Liver (tissue), 9 donors: ENCODE data around the gene PIGQ. TPM values are rescaled to one million over a fixed set of nuclear protein-coding genes. Genes with fewer than 3 reads are reported as not detected.

Experiments used
- DNase-seq: peaks from one replicate; pipeline ENCODE4 v3.0.0-alpha.2; 2017; ENCODE audit warnings: low spot score
- H3K27ac ChIP-seq, 2 donors: one replicate each; pipeline ENCODE4 v1.7.0; 2013; ENCODE audit warnings: inconsistent platforms in 2 of 2, low read length in 2 of 2, control low read depth in 1 of 2, low read depth in 1 of 2, mild to moderate bottlenecking in 1 of 2
- H3K27me3 ChIP-seq, 4 donors: one replicate each; pipeline versions ENCODE4 v1.6.1 to v1.7.0; 2013; ENCODE audit warnings: low read length in 3 of 4, inconsistent platforms in 1 of 4, mild to moderate bottlenecking in 1 of 4, moderate library complexity in 1 of 4; ENCODE audit not compliant: control insufficient read depth in 4 of 4, insufficient read depth in 4 of 4
- H3K36me3 ChIP-seq, 4 donors: one replicate each; pipeline versions ENCODE4 v1.6.1 to v1.7.0; 2013; ENCODE audit warnings: low read length in 3 of 4, mild to moderate bottlenecking in 3 of 4, low read depth in 1 of 4, moderate library complexity in 1 of 4; ENCODE audit not compliant: control insufficient read depth in 4 of 4, insufficient read depth in 3 of 4
- H3K4me1 ChIP-seq, 4 donors: one replicate each; pipeline versions ENCODE4 v1.6.1 to v1.7.0; 2013; ENCODE audit warnings: low read length in 3 of 4, mild to moderate bottlenecking in 3 of 4, moderate library complexity in 1 of 4; ENCODE audit not compliant: control insufficient read depth in 4 of 4, insufficient read depth in 4 of 4
- H3K4me3 ChIP-seq, 3 donors: one replicate each; pipeline versions ENCODE4 v1.6.1 to v1.7.0; 2013; ENCODE audit warnings: low read length in 3 of 3, control low read depth in 1 of 3, low read depth in 1 of 3, mild to moderate bottlenecking in 1 of 3
- H3K9ac ChIP-seq, 2 donors: one replicate each; pipeline ENCODE4 v1.7.0; 2013; ENCODE audit warnings: low read length in 2 of 2, mild to moderate bottlenecking in 2 of 2, moderate library complexity in 2 of 2, control low read depth in 1 of 2, low read depth in 1 of 2
- H3K9me3 ChIP-seq, 4 donors: one replicate each; pipeline versions ENCODE4 v1.6.1 to v1.7.0; 2013; ENCODE audit warnings: low read length in 3 of 4; ENCODE audit not compliant: control insufficient read depth in 4 of 4
- EGR1 ChIP-seq, 2 donors: IDR thresholded peaks; 2 replicates each; pipeline ENCODE4 v1.6.1; 2016 to 2018; ENCODE audit warnings: antibody characterized with exemption in 2 of 2, low read depth in 2 of 2
- FOXA1 ChIP-seq: IDR thresholded peaks from 2 replicates; pipeline ENCODE4 v1.6.1; 2016; ENCODE audit warnings: antibody characterized with exemption
- HNF4A ChIP-seq, 2 donors: conservative IDR thresholded peaks; 2 replicates each; pipeline ENCODE4 v1.6.1; 2016; ENCODE audit warnings: antibody characterized with exemption in 2 of 2, mild to moderate bottlenecking in 2 of 2
- NR2F2 ChIP-seq: IDR thresholded peaks from 2 replicates; pipeline ENCODE4 v1.6.1; 2016; ENCODE audit warnings: antibody characterized with exemption
- RAD21 ChIP-seq, 2 donors: IDR thresholded peaks; 2 replicates each; pipeline ENCODE4 v1.6.1; 2016; ENCODE audit warnings: antibody characterized with exemption in 2 of 2, mild to moderate bottlenecking in 2 of 2
- RXRA ChIP-seq, 2 donors: IDR thresholded peaks; 2 replicates each; pipeline ENCODE4 v1.6.1; 2017 to 2018; ENCODE audit warnings: antibody characterized with exemption in 2 of 2, mild to moderate bottlenecking in 1 of 2
- SP1 ChIP-seq: IDR thresholded peaks from 2 replicates; pipeline ENCODE4 v1.6.1; 2018; ENCODE audit warnings: antibody characterized with exemption, mild to moderate bottlenecking
- YY1 ChIP-seq: IDR thresholded peaks from 2 replicates; pipeline ENCODE4 v1.6.1; 2016; ENCODE audit warnings: antibody characterized with exemption, mild to moderate bottlenecking
- WGBS: extraction: QIAGEN DNeasy Blood & Tissue Kit; methylation state at CpG from one replicate; pipeline ENCODE4 v1.1.7; 2013; 5-methylcytosine and 5-hydroxymethylcytosine counted together
- polyA plus RNA-seq, 2 donors: library from polyadenylated mRNA; stranded (reverse) in 1 of 2; unstranded in 1 of 2; fragments of 200-250 nt in 1 of 2; fragments of >200 nt in 1 of 2; fragmentation: Nextera tagmentation in 1 of 2; extraction: Ambion mirVana in 1 of 2; gene quantifications; one replicate each; pipeline versions ENCODE4 v1.2.1 to v1.2.3, GENCODE V29; 2013 to 2015
- total RNA-seq, 2 donors: library from RNA; depleted of rRNA; stranded (reverse); fragments of >200 nt; gene quantifications; one replicate each; pipeline ENCODE4 v1.2.3, GENCODE V29; 2014
- TF ChIP-seq, protein P1 (sequence below): IDR thresholded peaks from 2 replicates; pipeline ENCODE4 v1.6.1; 2016; ENCODE audit warnings: antibody characterized with exemption
- TF ChIP-seq, protein P2 (sequence below): IDR thresholded peaks from 2 replicates; pipeline ENCODE4 v1.6.1; 2016; ENCODE audit warnings: antibody characterized with exemption
- TF ChIP-seq, protein P3 (sequence below): IDR thresholded peaks from 2 replicates; pipeline ENCODE4 v1.6.1; 2016; ENCODE audit warnings: antibody characterized with exemption, mild to moderate bottlenecking
- TF ChIP-seq, protein P4 (sequence below): fragments of 150-350 bp; IDR thresholded peaks from 2 replicates; pipeline ENCODE4 v1.5.1; 2017; ENCODE audit warnings: improper control_type of control experiment, low read depth, low read length; ENCODE audit not compliant: missing input control
- donor health status: healthy.
- donor health status: healthy.
- donor health status: healthy.
- donor health status: healthy.
- donor health status: healthy.

PIGQ gene
- total and polyA plus RNA-seq, 4 donors = 16.8 to 144 (median 20.6) TPM

DNA sequence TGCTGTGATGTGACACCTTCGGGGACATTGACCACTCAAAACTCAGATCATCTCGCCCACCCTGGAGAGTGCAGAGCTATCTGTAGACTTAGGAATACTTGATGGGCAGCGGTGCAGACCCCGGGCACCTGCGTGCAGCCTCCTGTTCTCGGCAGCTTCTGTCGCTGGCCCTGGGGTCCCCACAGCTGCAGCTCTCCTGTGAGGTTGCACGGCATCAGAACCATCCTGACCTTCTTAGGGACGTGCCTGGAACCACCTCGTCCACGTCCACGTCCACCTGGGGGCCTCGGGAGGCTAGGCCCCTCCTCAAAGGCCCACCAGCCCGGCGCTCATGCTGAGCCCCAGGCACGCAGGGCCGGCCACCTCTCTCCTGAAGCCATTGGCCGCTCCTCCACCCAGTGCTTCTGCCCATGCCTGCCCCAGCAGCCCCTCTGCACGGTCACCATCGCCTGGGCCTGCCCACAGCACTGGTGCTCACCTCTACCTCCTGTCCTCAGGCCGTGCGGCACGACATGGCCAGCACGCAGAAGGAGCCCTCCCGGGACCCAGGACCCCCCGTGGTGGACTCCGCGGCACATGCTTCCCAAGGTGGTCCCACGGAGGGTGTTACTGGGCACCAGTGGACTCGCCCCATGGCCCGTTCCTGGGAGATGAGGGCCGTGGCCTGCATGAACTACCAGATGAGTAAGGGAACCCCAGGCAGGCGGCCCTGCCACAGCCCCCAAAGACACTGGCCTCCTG, 58.7 kb downstream of the PIGQ start (continued):
- TF ChIP-seq, protein P1, sequence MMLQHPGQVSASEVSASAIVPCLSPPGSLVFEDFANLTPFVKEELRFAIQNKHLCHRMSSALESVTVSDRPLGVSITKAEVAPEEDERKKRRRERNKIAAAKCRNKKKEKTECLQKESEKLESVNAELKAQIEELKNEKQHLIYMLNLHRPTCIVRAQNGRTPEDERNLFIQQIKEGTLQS = no peak
- no peak for TF ChIP-seq NR2F2

DNA sequence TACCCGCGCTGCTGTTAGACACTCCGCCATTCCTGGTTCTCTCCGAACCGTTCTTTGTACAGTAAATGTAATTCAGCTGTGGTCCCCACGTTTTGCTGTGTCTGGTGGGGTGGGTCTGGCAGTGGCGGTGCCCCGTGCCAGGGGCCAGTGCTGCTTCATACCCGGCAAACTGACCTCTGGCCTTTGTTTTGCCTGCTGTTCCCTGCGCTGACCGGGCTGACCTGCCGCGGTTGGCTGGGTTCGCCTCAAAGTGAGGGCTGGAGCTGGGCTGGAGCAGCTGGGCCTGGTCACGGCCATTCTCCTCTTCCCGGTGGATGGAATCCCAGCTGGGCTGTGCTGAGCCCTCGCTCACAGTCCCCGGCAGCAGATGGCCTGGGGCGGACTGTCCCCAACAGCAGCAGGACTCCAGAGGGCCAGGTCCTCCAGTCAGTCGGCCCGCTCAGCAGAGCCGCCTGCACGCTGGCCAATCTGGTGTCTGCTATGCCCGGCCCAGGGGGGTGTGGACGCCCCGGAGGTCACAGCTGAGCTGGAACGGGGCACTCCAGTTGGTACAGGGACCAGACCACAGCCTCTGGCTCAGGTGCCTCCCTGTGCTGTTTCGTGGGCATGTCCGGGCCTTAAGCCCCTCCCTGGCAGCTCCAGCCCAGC, 59.5 kb downstream of the PIGQ start:
- Histone ChIP-seq H3K27me3 (no peaks in the 10 kb centered on the region), H3K4me3 (no peak overlapping the region), H3K36me3 (peaks cover 0 to 12% (median 6%) of the 10 kb centered on the region in 4 donors), H3K4me1 (peaks cover 29 to 47% (median 42%) of the 10 kb centered on the region in 4 donors), H3K9ac (no peak overlapping the region), H3K9me3 (no peaks in the 10 kb centered on the region), H3K27ac (peak overlapping the region; percentile 38 to 59)
- TF ChIP-seq FOXA1 (no peak), RAD21 (IDR thresholded peaks at IDR 0.05) (peak in 1 of 2 donors; percentile 9), NR2F2 (peak; percentile 73), HNF4A (conservative IDR thresholded peaks at IDR 0.05) (peak; percentile 67 to 78), EGR1 (IDR thresholded peaks at IDR 0.05; ENCODE audit: low read depth in 2 of 2) (no peak), RXRA (IDR thresholded peaks at IDR 0.05) (peak; percentile 82 to 84), SP1 (peak; percentile 73), YY1 (peak; percentile 58)
- TF ChIP-seq, protein P1 = no peak
- TF ChIP-seq, protein P2, sequence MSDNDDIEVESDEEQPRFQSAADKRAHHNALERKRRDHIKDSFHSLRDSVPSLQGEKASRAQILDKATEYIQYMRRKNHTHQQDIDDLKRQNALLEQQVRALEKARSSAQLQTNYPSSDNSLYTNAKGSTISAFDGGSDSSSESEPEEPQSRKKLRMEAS = no peak
- TF ChIP-seq, protein P3, sequence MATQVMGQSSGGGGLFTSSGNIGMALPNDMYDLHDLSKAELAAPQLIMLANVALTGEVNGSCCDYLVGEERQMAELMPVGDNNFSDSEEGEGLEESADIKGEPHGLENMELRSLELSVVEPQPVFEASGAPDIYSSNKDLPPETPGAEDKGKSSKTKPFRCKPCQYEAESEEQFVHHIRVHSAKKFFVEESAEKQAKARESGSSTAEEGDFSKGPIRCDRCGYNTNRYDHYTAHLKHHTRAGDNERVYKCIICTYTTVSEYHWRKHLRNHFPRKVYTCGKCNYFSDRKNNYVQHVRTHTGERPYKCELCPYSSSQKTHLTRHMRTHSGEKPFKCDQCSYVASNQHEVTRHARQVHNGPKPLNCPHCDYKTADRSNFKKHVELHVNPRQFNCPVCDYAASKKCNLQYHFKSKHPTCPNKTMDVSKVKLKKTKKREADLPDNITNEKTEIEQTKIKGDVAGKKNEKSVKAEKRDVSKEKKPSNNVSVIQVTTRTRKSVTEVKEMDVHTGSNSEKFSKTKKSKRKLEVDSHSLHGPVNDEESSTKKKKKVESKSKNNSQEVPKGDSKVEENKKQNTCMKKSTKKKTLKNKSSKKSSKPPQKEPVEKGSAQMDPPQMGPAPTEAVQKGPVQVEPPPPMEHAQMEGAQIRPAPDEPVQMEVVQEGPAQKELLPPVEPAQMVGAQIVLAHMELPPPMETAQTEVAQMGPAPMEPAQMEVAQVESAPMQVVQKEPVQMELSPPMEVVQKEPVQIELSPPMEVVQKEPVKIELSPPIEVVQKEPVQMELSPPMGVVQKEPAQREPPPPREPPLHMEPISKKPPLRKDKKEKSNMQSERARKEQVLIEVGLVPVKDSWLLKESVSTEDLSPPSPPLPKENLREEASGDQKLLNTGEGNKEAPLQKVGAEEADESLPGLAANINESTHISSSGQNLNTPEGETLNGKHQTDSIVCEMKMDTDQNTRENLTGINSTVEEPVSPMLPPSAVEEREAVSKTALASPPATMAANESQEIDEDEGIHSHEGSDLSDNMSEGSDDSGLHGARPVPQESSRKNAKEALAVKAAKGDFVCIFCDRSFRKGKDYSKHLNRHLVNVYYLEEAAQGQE = no peak
- TF ChIP-seq, protein P4, sequence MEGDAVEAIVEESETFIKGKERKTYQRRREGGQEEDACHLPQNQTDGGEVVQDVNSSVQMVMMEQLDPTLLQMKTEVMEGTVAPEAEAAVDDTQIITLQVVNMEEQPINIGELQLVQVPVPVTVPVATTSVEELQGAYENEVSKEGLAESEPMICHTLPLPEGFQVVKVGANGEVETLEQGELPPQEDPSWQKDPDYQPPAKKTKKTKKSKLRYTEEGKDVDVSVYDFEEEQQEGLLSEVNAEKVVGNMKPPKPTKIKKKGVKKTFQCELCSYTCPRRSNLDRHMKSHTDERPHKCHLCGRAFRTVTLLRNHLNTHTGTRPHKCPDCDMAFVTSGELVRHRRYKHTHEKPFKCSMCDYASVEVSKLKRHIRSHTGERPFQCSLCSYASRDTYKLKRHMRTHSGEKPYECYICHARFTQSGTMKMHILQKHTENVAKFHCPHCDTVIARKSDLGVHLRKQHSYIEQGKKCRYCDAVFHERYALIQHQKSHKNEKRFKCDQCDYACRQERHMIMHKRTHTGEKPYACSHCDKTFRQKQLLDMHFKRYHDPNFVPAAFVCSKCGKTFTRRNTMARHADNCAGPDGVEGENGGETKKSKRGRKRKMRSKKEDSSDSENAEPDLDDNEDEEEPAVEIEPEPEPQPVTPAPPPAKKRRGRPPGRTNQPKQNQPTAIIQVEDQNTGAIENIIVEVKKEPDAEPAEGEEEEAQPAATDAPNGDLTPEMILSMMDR = no peak
- WGBS = 33% methylated on average over 29 of the region's 29 CpGs
- DNase-seq = no peak
